ENCODE results near the gene MYADML2.

The MYADML2 gene

DNA sequence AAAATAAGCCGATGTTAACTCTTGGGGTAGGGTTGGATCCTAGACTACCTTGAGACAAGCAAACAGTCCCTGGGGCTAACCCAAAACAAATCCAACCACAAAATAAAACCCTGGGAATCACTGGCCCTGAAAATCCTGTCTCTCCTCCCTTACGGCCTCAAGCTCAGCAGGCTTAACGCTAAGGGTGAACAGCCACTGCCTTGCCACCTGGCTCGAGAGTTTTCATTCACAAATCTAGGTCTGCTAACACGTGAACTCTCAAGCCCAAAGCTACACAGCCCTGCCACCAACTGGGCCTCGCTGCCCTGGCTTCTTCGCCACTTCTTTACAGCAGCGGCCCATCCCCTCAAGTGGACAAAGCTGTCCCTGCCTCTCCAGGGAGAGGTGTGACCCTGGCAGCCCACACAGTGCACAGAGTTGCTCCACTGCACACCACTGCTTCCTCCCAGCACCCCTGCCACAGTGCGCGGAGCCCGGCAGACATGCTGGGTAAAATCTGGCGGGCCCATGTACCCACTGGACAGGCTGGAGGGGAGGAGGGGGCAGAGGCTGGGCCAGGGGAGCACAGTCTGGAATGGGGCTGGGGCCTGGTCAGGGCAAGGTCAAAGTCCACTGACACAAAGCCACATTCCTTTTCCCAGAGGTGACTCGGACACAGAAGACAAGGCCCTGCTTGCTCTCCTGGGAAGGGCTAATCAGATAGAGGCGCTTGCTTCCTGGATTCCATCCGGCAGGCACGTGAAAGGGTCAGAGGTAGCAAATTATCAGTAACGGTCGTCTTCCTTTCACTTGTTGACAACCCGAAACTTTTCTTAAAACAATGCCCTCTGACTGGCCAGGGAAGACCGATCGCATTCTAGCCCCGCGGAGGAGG, 36.8 kb downstream of the MYADML2 start:
- DNase-seq, result peak; percentile 30

DNA sequence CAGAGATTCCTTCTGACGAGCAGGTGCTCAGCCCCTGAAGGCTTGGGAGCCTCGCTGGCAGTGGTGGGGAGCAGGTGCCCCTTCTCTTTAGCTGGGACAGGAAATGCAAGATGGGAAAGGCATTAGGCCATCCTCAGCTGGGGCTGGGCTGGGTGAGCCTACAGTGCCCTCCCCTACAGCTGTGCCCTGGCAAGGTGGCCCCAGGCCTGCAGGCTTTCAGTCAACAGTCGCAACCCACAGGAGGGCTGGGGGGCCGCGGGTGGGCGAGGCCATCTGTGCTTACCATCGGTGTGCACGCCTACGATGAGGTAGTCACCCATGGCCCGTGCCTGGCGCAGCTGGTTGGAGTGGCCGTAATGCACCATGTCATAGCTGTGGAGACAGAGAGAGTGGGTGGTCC, 37.8 kb downstream of the MYADML2 start:
- DNase-seq, result no peak

DNA sequence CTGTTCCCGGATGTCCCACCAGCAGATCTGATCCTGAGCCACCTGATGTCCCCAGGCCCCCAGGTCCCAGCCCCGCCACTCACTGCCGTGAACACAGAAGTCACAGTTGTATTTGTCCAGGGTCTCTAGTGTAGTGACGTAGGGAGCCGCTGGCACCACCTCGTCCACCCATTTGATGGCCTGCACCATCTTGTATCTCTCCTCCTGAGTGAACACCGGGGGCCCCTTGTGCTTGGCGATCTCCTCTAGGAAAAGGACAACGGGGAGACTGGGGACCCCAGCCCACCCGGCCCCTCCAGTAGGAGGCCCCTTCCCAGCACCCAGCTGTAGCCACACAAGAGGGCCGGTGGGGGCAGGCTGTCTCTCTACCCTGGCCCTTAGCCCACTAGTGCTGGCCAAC, 38.2 kb downstream of the MYADML2 start:
- DNase-seq, result no peak

DNA sequence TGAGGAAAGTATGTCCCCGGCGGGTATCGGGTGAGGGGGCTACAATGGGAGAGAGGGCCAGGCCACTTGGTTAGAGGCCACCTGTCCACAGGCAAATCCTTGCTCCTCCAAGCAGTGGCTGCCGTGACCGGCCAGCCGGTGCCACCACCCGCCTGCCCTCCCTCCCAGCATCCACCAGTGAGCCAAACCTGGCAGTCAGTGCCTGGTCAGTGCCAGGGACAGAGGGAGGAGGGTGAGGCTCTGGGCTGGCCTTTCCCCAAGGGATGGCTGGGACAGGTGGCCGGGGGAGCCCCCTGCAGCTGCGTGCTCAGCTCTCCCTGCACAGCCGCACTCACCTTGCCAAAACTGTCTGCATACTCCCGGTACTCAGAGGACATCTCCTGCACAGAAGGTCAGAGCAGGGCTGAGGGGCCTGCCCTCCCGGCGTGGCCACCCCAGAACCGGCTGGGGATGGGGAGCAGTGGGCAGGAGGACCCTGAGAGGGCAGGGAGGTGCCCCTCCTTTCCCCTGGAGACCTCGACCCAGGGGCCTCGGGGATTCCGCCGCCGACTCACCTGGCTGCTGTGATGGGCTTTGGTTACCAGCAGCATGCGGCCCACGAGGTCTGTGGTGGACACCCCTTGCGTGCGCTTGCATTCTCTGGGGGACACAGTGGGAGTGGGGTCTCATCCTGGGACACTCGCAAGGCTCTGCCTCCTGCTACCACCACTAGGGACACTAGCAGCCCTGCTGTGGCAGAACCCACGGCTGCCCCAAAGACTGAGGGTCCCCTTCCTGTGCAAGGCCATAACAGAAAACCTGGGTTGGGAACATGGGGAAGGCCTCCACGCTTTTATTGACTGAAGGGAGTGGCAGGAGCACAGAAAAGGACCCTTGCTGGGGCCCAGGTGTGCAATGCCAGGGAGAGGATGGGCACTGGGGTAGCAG, 39.6 kb downstream of the MYADML2 start:
- DNase-seq, result no peak

DNA sequence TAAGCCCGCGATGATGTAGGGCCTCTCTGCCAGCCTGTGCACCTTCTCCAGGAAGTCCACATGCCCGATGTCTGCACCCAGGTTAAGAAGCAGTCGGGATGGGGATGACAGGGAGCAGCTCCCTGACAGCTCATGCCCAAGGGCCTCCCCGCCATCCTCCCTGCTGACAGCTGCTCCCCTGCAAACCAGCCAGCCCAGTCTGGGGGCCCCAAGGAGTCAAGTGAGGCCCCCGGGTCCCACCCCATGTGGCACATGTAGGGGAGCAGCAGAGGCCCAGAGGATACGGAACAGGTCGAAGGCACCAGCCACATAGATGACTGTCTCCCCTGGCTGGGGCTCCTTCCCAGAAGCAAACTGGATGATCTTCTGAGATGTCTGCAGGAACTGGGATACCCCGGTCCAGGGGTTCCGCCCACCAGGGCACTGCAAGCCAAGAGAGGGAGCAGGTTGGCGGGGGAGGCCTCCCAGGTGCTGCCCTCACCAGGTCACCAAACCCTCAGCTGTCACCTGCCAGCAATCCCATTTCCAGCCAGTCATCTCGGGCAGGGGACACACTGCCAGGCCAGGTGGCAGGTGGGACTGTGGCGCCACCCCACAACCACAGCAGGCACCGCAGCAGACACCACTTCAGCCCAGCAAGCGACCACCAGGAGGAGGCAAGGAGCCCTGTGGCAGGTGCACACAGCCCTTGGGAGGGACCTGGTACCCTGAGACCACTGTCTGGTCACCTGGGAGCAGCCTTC, 40.4 kb downstream of the MYADML2 start:
- peak; percentile 12 for DNase-seq

DNA sequence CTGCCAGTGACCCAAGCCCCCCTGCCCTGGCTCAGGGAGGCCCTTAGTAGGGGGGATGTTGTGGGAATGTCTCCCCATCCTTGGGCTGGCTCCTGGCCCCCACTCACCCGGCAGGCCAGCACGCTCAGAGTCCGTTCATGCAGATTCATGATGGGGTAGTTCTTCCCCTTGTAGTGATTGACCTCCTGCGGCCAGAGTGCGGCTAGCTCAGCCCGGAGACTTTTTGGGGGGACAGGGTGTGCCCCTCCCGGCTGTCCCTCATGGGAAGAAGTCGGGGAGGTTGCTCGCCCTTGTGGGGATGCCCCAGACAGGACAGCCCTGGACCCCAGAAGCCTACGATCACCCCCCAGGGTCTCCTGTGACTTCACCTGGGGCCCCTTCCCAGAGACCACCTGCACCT, 41.0 kb downstream of the MYADML2 start:
- no peak for DNase-seq

DNA sequence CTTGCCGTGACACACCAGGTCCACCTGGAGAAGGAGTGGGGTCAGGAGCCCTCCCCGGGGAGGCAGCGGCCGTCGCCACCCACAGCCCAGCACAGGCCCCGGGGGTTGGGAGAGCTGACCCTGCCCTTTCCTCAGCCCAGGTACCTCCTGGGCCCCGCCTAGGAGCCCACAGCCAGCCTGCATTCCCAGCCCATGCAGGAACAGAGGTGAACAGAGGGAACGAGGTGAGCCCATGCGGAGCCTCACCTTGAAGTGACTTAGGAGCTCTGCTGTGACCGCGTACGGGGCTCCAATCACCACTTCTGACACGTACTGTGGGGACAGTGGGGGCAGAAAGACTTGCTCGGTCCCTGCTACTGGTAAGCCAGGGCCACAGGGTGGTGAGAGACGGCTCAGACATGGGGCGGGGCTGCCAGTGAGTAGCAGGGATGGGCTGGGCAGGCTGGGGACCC, 41.6 kb downstream of the MYADML2 start:
- no peak for DNase-seq

DNA sequence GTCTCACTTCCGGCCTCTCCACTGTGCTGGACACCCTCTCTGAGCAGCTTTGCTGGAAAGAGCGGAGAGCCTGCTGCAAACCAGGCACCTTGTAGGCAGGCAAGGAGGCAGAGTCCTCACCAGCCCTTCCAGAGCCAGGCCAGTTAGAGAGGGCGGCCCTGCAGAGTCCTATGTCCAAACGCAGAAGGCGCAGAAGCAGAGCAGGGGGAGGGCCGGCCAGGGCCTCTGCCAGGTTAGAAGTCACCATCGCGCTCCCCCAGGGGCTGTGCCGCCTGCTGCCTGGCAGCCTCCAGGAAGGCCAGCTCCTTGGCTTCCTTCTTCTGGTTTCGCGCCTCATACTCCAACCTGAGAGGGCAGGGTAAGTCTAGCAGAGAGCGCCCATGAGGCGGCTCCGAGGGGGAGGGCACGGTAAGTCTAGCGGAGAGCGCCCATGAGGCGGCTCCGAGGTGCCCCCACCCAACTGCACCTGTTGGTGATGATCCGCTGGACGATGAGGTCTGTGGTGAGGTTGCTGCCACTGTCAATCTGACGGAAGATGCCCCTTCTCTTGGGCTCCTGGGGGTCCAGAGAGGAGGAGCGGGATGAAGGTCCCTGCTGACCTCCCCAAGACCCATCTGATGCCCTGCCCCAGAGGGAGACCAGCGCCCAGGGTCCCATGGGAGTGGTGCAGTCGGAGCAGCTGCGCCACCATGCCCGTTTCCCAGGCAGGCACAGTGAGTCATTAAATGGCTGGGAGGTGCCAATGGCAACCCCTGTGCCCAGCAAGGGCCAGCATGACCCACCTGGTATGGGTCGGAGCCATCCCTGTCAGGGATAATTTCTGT, 42.2 kb downstream of the MYADML2 start:
- DNase-seq, result no peak

DNA sequence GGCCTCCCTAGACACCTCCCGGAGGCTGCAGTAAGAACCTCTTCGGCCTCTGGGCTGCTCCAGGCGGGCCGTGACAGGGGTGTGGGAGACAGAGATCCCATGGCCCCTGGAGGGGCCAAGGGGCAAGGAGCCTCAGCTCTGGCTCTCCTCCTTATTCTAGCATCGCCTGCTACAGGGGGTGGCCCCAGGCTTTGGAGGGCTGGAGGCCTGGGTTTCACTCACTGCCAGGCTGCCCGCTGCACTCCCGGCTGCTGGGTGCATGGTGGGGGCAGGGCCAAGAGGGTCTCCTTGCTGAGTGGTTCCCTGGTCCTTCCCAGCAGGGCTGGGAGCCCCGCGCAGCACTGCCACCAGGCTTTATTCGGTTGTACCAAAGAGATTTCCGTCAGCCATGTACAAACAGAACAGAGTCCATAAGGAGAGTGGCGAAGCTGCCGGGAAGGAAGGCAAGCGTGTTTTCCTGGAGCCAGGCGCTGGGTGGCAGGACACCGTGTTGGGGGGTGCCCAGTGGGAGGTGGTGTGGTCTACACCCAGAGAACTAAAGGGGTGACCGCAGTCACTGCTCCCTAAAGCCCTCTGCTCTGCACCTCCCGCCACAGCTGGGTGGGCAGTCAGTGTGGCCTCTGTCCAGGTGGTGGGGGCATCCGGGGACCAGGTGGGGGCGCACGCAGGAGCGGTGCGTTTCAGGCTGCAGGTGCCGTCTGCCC, 43.0 kb downstream of the MYADML2 start:
- no peak for DNase-seq

DNA sequence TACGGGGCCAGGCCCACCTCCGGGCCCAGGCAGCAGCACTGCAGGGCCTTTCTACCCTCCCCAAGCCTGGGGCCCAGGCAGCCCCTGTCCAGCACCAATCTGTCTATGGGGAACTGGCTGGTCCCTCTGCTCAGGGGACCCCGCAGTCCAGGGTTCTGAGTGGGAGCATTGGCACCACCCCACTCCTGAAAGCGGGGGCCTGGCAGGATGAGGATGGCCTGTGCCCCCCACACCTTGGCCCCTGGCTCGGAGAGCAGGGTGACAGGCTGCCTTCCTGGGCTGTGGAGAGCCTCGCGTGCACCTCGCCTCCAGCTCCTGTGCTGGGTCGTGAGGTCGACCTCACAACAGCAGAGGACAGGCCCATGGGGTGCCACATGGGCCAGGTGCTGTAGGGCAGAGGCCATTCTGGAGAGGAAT, 43.6 kb downstream of the MYADML2 start:
- no peak for DNase-seq

DNA sequence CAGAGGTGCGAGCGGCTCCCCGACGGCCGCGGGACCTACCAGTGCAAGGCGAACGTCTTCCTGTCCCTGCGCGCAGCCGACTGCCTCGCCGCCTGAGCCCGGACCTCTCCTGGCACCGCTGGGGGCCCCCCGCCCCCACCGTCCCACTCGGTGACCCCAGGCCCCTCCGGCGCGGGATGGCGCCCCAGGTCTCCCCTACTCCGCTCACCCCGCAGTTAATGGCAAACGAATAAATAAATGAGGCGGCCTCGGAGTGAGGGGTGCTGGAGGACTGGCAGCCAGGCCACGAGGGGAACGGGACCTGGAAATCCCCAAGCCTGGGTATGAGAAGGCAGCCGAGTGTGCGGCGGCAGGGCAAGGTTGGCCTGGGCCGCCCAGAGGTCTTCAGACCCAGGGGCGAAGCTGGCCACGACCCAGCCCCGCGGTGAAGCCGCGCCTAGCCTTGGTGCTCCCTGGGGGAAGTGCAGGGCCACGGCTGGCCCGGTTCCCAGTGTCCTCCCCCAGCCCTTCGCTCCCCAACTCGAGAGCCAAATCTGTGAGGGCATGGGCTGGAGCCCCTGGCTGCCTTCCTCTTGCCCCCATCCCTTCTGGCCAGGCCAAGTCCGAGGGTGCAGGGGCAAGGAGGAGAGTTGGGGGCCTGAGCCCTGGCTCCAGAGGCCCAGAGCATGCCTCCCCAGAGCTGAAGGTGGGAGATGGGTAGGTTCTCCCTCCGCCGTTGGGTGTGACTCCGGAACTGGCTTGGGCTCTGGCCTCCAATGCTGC, 44.2 kb downstream of the MYADML2 start:
- DNase-seq, result no peak

DNA sequence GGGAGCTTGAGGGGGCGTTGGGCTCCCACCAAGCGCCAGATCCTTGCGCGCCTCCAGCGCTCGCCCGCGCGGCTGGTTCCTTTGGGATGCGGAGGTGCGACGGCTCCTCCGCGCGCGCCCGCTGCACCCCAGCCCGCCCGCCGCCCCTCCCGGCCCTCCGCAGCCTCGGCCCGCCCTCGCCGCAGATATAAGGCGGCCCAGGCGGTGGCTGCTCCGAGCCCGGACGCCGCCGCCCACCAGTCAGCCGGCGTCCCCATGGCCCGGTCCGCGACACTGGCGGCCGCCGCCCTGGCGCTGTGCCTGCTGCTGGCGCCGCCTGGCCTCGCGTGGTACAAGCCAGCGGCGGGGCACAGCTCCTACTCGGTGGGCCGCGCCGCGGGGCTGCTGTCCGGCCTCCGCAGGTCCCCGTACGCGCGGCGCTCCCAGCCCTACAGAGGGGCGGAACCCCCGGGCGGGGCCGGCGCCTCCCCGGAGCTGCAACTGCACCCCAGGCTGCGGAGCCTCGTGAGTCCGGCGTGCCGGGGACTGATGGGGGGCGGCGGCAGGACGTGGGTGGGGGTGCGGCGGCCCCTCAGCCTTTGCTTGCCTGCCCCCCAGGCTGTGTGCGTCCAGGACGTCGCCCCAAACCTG, 44.9 kb downstream of the MYADML2 start, which contains the start of gene NPB:
TSS of gene NPB (plus strand) at position 216 of the 630 bp plus-strand sequence. CDS start at position 256, 40 bp downstream.
- DNase-seq, result peak; percentile 36

DNA sequence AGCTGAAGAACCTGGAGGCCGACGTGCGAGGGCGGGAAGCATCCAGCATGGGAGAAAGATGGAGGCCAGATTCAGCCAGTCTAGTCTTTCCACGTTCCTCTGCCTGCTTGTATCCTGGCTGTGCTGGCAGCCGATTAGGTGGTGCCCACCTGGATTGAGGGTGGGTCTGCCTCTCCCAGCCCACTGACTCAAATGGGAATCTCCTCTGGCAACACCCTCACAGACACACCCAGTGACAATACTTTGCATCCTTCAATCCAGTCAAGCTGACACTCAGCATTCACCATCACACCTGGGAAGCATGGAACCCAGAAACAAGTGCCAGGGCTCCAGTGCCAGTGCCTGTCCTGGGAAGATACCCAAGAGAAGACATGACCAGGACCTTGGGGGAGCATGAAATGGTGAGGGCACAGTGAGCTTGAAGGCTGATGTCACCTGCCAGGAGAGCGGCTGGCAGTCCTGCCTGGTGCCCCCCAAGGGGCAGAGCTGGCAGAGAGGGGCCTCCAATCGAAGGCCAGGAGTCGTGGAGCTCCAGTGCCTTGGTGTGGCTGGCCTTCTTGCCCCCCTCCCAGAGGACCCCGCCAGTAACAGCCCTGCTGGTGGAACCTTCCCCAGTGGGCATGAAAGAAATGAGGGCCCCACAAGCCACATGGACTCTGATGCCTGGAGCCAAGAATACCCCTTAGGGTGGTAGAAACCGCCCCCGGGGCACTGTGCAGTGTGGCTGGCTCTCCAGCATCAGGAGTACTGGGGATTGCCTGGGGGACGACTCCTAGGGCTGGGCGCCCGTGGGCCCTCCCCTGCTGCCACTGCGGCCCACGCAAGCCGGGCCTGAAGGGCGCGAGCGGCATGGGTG, 45.6 kb downstream of the MYADML2 start:
- DNase-seq, result no peak

DNA sequence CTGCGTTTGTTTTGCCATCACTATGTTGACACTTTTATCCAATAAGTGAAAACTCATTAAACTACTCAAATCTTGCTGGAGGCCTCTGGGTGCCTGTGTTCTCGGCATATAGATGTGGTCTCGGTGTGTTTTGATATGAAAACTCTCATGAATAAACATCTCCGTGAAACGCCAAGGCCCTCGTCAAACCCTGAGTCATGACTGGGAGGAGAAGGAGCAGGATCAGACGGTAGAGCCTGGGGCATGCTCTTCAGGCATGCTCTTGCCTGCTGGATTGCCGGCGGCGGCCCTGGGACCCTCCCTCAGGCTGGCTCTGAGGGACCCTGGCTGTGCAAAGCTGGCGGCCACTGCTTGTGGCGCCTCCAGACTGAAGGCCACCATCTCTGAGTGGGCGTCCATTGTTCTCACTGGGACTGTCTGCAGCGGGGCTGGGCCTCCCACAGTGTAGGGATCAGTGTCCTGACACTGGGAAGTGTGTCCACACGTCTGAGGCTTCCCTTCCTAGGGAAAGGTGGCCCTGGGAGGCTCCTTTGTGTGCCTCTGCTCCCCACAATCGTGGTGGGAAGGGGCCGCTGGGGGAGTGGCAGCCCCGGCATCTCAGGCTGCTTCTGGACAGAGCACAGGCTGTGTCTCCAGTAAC, 46.7 kb downstream of the MYADML2 start:
- DNase-seq, result no peak

DNA sequence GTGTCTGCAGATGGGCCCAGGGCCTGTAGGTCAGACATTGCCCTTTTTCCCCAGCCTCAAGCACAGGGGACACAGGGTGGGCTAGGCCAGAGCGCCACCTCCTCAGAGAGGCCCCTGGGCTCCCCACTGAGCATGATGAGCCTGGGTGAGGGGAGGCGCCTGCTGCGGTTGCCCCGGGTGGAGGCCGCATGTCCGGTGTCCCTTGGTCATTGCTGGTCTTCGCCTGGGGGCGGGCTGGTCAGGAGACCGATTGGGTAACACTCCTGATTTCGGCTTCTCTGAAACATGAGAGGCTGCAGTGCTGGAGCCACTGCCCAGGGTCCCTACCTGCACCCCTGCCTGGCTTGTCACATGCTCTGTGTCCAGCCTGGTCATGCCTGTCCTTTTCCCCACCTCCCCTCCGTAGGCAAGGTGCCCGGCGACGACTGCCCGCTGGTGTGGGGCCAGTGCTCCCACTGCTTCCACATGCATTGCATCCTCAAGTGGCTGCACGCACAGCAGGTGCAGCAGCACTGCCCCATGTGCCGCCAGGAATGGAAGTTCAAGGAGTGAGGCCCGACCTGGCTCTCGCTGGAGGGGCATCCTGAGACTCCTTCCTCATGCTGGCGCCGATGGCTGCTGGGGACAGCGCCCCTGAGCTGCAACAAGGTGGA, 47.4 kb downstream of the MYADML2 start:
- DNase-seq, result no peak

DNA sequence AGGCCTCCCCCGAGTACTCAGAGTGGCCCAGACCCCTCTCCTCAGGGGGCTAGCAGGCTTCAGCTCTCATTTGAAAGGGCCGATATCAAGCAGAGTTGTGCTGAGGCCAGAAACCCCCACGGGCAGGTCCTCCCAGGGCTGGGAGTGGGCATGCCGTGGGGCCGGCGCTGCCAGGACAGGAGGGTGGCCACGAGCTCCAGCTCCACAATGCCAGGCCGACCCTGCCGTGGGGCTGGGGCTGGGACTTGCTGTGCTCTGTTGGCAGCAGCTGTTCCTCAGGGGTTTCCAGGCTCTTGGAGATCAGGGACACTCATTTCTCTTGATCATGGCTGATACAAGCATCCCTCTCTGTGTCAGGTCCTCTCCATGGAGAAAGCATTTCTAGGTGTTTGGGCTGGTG, 48.1 kb downstream of the MYADML2 start:
- DNase-seq, result no peak

DNA sequence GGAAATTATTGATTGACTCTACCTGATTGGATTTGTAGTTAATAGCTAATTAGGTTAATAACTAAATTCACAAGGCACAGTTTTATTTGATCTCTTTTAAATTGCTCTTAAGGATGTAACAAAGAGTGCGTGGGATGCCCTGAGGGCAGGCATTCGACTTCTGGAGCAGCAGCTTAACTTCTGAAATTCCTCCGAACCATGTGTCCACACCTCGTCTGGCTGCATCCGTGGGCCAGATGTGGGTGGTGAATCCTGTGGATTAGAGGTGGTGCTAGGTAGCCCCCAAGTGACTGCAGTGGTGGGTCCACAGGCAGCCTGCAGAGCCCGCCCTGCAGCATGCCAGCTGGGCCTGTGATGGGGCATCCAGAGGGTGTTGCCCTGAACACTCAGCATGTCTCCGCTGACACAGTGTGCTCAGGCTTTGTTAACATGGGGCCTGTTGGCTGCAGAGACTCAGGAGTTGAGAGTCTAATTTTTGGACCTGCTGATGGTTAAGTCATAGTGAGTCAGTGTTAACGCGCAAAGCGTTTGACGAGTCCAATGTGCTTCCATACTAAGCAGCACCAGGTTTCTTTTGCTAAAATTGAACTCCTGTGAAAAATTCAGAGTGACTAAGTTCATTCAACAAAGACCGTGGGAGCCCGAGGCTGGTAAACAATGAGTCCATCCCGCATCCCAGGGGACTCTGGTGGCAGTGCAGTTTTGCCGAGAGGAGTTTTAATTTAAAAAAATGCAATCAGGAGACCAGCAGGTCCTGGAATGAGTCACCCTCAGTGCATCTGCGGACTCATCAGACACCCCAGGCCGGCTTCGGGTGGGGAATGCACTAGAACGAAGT, 48.8 kb downstream of the MYADML2 start:
- no peak for DNase-seq

All from NCI-H146 (cell line).